Uterus (tissue), 4 donors: ENCODE measurements around the gene FZD4. TPM values are rescaled to one million over a fixed set of nuclear protein-coding genes. Genes with fewer than 3 reads are reported as not detected.

Source experiments
- DNase-seq, 2 donors: peaks; one replicate each; pipeline ENCODE4 v3.0.0-alpha.2; 2019 to 2020
- H3K27ac ChIP-seq, 2 donors: fragments of 200-600 bp; sonication (generic); 1 replicate in 1 of 2; 2 replicates in 1 of 2; pipeline ENCODE4 v1.5.1; 2016 to 2018
- H3K27me3 ChIP-seq, 2 donors: fragments of 200-600 bp; sonication (generic); one replicate each; pipeline ENCODE4 v1.5.1; 2018 to 2019; ENCODE audit warnings: control low read depth in 1 of 2
- H3K36me3 ChIP-seq, 2 donors: fragments of 200-600 bp; sonication (generic); one replicate each; pipeline ENCODE4 v1.5.1; 2019; ENCODE audit warnings: control low read depth in 1 of 2
- H3K4me1 ChIP-seq, 2 donors: fragments of 200-600 bp; sonication (generic); one replicate each; pipeline ENCODE4 v1.5.1; 2018 to 2019; ENCODE audit warnings: control low read depth in 1 of 2
- H3K4me3 ChIP-seq, 2 donors: fragments of 200-600 bp; sonication (generic); 1 replicate in 1 of 2; 2 replicates in 1 of 2; pipeline ENCODE4 v1.5.1; 2018 to 2019; ENCODE audit warnings: mild to moderate bottlenecking in 1 of 2
- H3K9me3 ChIP-seq, 2 donors: fragments of 200-600 bp; sonication (generic); one replicate each; pipeline ENCODE4 v1.5.1; 2019; ENCODE audit warnings: control low read depth in 1 of 2
- CTCF ChIP-seq, 4 experiments: fragments of 200-600 bp in 2 of 4; fragments of 450-650 bp in 2 of 4; sonication (generic) in 2 of 4; IDR thresholded peaks; one replicate each; pipeline ENCODE4 v1.5.1; 2016 to 2019; ENCODE audit warnings: antibody characterized with exemption in 4 of 4, mild to moderate bottlenecking in 2 of 4, moderate library complexity in 1 of 4
- POLR2A ChIP-seq, 2 donors: fragments of 450-650 bp; IDR thresholded peaks; one replicate each; pipeline ENCODE4 v1.6.1; 2016; ENCODE audit warnings: antibody characterized with exemption in 2 of 2, mild to moderate bottlenecking in 1 of 2, moderate library complexity in 1 of 2
- intact Hi-C: fragments of 100-400 bp; cut with DNase I; formaldehyde crosslinking; loops from one replicate; pipeline ENCODE4 v1.15.1; 2023; ENCODE audit warnings: low total_unique reads
- total RNA-seq, 4 donors: library from RNA; depleted of rRNA in 3 of 4; stranded (reverse); fragments of >200 nt in 3 of 4; gene quantifications; one replicate each; pipeline versions ENCODE4 v1.1.0 to v1.2.4, GENCODE V29; 2014 to 2023
- donor health status: DM: yes; HTN: yes; CAD: no.

The FZD4 gene
- total RNA-seq, 4 donors from 2014 or later: 47.4 to 77.6 (median 49.4) TPM

GRCh38 chr11:86954269-86955110 is 705 bp downstream of the FZD4 start:
- peak overlapping the region; percentile 93 to 97 for H3K27ac ChIP-seq
- intact Hi-C loops: no loop called here
- peak; percentile 46 for DNase-seq
- H3K9me3 ChIP-seq: no peaks in the 10 kb centered on the region
- H3K4me1 ChIP-seq: no peaks in the 10 kb centered on the region
- H3K27me3 ChIP-seq: no peaks in the 10 kb centered on the region
- H3K36me3 ChIP-seq: no peaks in the 10 kb centered on the region
- TF ChIP-seq CTCF (IDR thresholded peaks at IDR 0.05): no peak
- no peak for TF ChIP-seq POLR2A (IDR thresholded peaks at IDR 0.05)
- peak overlapping the region; percentile 67 to 97 for H3K4me3 ChIP-seq

- Histone ChIP-seq H3K4me1 (peaks cover 0 to 5% of the 10 kb centered on the region in 2 donors), H3K36me3 (no peaks in the 10 kb centered on the region), H3K4me3 (peak overlapping the region in 1 of 2 donors; percentile 5), H3K27me3 (no peaks in the 10 kb centered on the region), H3K9me3 (no peaks in the 10 kb centered on the region), H3K27ac (peak overlapping the region; percentile 93 to 97)
- DNase-seq: no peak
- no peak for TF ChIP-seq POLR2A (IDR thresholded peaks at IDR 0.05)
- TF ChIP-seq CTCF (IDR thresholded peaks at IDR 0.05): no peak
- intact Hi-C loops: no loop called here
Measured at GRCh38 chr11:86952221-86952875, 2.8 kb downstream of the FZD4 start.

- intact Hi-C loops: no loop called here
Measured at GRCh38 chr11:86951706-86952105, 3.5 kb downstream of the FZD4 start.

GRCh38 chr11:86950661-86950995 is 4.6 kb downstream of the FZD4 start:
- no peak for DNase-seq
- H3K27ac ChIP-seq: peak overlapping the region in 1 of 2 donors; percentile 55
- TF ChIP-seq POLR2A (IDR thresholded peaks at IDR 0.05) (no peak), CTCF (IDR thresholded peaks at IDR 0.05) (no peak)
- H3K36me3 ChIP-seq: no peaks in the 10 kb centered on the region
- H3K27me3 ChIP-seq: no peaks in the 10 kb centered on the region
- intact Hi-C loops: no loop called here
- H3K9me3 ChIP-seq: no peaks in the 10 kb centered on the region
- peaks cover 0 to 5% of the 10 kb centered on the region in 2 donors for H3K4me1 ChIP-seq
- H3K4me3 ChIP-seq: no peak overlapping the region

More at GRCh38 chr11:86951706-86952105, 3.5 kb downstream of the FZD4 start:
- Histone ChIP-seq H3K4me1 (peaks cover 0 to 5% of the 10 kb centered on the region in 2 donors), H3K4me3 (peak overlapping the region in 1 of 2 donors; percentile 5), H3K27ac (peak overlapping the region; percentile 93 to 97), H3K9me3 (no peaks in the 10 kb centered on the region), H3K36me3 (no peaks in the 10 kb centered on the region), H3K27me3 (no peaks in the 10 kb centered on the region)
- DNase-seq: no peak
- TF ChIP-seq CTCF (IDR thresholded peaks at IDR 0.05) (no peak), POLR2A (IDR thresholded peaks at IDR 0.05) (no peak)
